Pancreas (tissue), 10 donors: ENCODE results near the gene RNASE7. TPM values are rescaled to one million over a fixed set of nuclear protein-coding genes. Genes with fewer than 3 reads are reported as not detected.

Experiments used
- ATAC-seq, 4 donors: fragments of 200-7000 bp; cut with Tn5 transposase; one replicate each; pipeline versions ENCODE4 v1.8.0 to v1.9.1; 2020; ENCODE audit warnings: mild to moderate bottlenecking in 4 of 4, moderate library complexity in 4 of 4
- DNase-seq, 6 donors: peaks; one replicate each; pipeline ENCODE4 v3.0.0-alpha.2; 2020
- FAIRE-seq: peaks from 2 replicates; lab custom pipeline; 2012; peaks lifted over from hg19 to GRCh38; lab: Jason Lieb, UNC
- H3K27ac ChIP-seq, 4 donors: fragments of 200-600 bp; sonication (generic); 1 replicate in 3 of 4; 2 replicates in 1 of 4; pipeline versions ENCODE4 v1.5.0 to v1.8.0; 2020
- H3K27me3 ChIP-seq, 4 donors: fragments of 200-600 bp; one replicate each; pipeline ENCODE4 v1.8.0; 2021
- H3K36me3 ChIP-seq, 3 donors: fragments of 200-600 bp; sonication (generic) in 1 of 3; one replicate each; pipeline versions ENCODE4 v1.5.0 to v1.8.0; 2020 to 2021
- H3K4me1 ChIP-seq, 3 donors: fragments of 200-600 bp; one replicate each; pipeline ENCODE4 v1.8.0; 2021
- H3K4me3 ChIP-seq, 4 donors: fragments of 200-600 bp; sonication (generic) in 2 of 4; one replicate each; pipeline versions ENCODE4 v1.5.0 to v1.8.0; 2020 to 2021
- H3K9me3 ChIP-seq, 4 donors: fragments of 200-600 bp; one replicate each; pipeline ENCODE4 v1.8.0; 2021
- CTCF ChIP-seq, 4 donors: fragments of 200-600 bp; sonication (generic) in 3 of 4; IDR thresholded peaks; one replicate each; pipeline versions ENCODE4 v1.5.0 to v1.8.0; 2021; ENCODE audit warnings: antibody characterized with exemption in 4 of 4
- WGBS, 2 donors: extraction: QIAGEN DNeasy Blood & Tissue Kit; methylation state at CpG; one replicate each; pipeline ENCODE4 v1.1.7; 2013; 5-methylcytosine and 5-hydroxymethylcytosine counted together
- intact Hi-C, 3 donors: fragments of 100-400 bp; cut with DNase I; formaldehyde crosslinking; loops; one replicate each; pipeline versions ENCODE4 v1.11.1 to v1.14.2; 2022
- polyA plus RNA-seq, 2 donors: library from polyadenylated mRNA; stranded (reverse); fragments of 200-250 nt; gene quantifications; one replicate each; pipeline ENCODE4 v1.2.3, GENCODE V29; 2013
- total RNA-seq, 6 donors: library from RNA; stranded (reverse); fragmentation: NEBNext Ultra II Directional in 4 of 6; extraction: Animal tissue kit (Norgen Biotek cat#: 25700) in 4 of 6; gene quantifications; one replicate each; pipeline versions ENCODE4 v1.2.1 to v1.2.4, GENCODE V29; 2021 to 2023
- donor health status: healthy with polysubstance abuse.
- donor health status: DM: no; HTN: no; CAD: no; lungs with moderate emphysema.
- donor health status: DM: no; HTN: no; CAD: no.
- donor health status: control.
- donor health status: control.
- donor health status: Bipolar disorder and iron deficiency.
- donor health status: DM: yes; HTN: yes; CAD: no.
- donor health status: DM: no; HTN: no; CAD: no.
- donor health status: DM: no; HTN: no; CAD: no.
- donor health status: DM: yes; HTN: yes; CAD: no.

RNASE7 gene
- total and polyA plus RNA-seq, 8 donors = 0.11 to 0.78 (median 0.23) TPM; not detected in 3

GRCh38 chr14:21078287-21078686 is 36.1 kb downstream of the RNASE7 start:
- H3K36me3 ChIP-seq = peaks cover 0 to 66% (median 13%) of the 10 kb centered on the region in 3 donors
- H3K27ac ChIP-seq = no peak overlapping the region
- intact Hi-C loops = no loop called here
- no peak for DNase-seq
- H3K27me3 ChIP-seq = no peaks in the 10 kb centered on the region
- no peaks in the 10 kb centered on the region for H3K9me3 ChIP-seq
- no peaks in the 10 kb centered on the region for H3K4me1 ChIP-seq
- no peak for TF ChIP-seq CTCF (IDR thresholded peaks at IDR 0.05)
- WGBS, 2 donors = 91 to 95% methylated on average over 5 of the region's 5 CpGs
- H3K4me3 ChIP-seq = no peak overlapping the region
- no peak for FAIRE-seq
- ATAC-seq = no peak

DNA sequence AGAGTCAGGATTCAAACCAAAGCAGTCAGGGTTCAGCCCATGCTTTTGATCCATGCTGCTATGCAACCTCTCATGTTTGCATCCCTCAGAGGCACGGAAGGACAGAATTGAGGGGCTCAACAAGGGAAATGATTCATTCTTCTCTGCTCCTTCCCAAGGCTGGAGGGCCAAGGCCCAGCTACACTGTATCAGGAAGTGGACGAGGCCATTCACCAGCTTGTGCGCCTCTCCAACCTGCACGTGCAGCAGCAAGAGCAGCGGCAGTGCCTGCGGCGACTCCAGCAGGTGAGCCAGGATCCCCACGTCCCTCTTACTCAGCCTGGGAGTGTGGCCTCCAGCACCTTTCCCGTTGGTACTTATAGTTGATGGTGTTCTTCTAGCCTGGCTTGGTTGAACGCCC is 36.6 kb downstream of the RNASE7 start:
- H3K4me1 ChIP-seq = no peaks in the 10 kb centered on the region
- no peak for ATAC-seq
- TF ChIP-seq CTCF (IDR thresholded peaks at IDR 0.05) = no peak
- intact Hi-C loops = no loop called here
- 85 to 86% methylated on average over 10 of the region's 10 CpGs for WGBS, 2 donors
- H3K36me3 ChIP-seq = peaks cover 0 to 66% (median 11%) of the 10 kb centered on the region in 3 donors
- DNase-seq = no peak
- H3K9me3 ChIP-seq = no peaks in the 10 kb centered on the region
- H3K27ac ChIP-seq = no peak overlapping the region
- H3K4me3 ChIP-seq = no peak overlapping the region
- no peak for FAIRE-seq
- H3K27me3 ChIP-seq = no peaks in the 10 kb centered on the region

GRCh38 chr14:21081521-21082142 is 39.5 kb downstream of the RNASE7 start:
- WGBS, 2 donors = 88 to 90% methylated on average over 29 to 30 of the region's 30 CpGs
- Histone ChIP-seq H3K4me1 (no peaks in the 10 kb centered on the region), H3K36me3 (peaks cover 0 to 70% (median 0%) of the 10 kb centered on the region in 3 donors), H3K4me3 (no peak overlapping the region), H3K27ac (no peak overlapping the region), H3K9me3 (no peaks in the 10 kb centered on the region), H3K27me3 (no peaks in the 10 kb centered on the region)
- DNase-seq = peak in 1 of 6 donors; percentile 71
- no peak for TF ChIP-seq CTCF (IDR thresholded peaks at IDR 0.05)
- no peak for ATAC-seq
- intact Hi-C loops = no loop called here
- no peak for FAIRE-seq

- 83 to 89% methylated on average over 11 of the region's 11 CpGs for WGBS, 2 donors
- intact Hi-C loops = no loop called here
- DNase-seq = peak in 1 of 6 donors; percentile 59
- no peak for FAIRE-seq
- Histone ChIP-seq H3K4me3 (no peak overlapping the region), H3K27ac (no peak overlapping the region), H3K36me3 (peaks cover 0 to 53% (median 0%) of the 10 kb centered on the region in 3 donors), H3K27me3 (no peaks in the 10 kb centered on the region), H3K9me3 (no peaks in the 10 kb centered on the region), H3K4me1 (no peaks in the 10 kb centered on the region)
- no peak for ATAC-seq
- TF ChIP-seq CTCF (IDR thresholded peaks at IDR 0.05) = no peak
Observed at GRCh38 chr14:21083565-21084325, 41.6 kb downstream of the RNASE7 start.

DNA sequence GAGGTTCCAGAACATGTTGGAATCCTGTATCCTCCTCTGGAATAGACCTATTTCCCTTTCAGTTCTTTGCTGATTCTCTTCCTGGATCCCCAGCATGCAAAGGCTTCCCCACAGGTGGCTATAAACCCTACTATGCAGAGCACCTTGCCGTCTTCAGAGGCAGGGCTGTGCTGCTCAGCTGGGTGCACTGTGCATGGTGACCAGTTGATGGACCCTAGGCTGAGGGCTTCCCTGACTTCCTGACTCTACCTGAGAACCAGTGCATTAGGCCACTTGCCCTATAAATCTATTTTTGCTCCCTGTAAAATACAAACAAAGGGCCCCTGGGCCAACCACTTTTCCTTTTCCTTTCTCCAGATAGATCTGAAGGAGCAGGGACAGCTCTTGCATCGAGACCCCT is 42.2 kb downstream of the RNASE7 start:
- TF ChIP-seq CTCF (IDR thresholded peaks at IDR 0.05) = no peak
- Histone ChIP-seq H3K4me1 (no peaks in the 10 kb centered on the region), H3K27me3 (no peaks in the 10 kb centered on the region), H3K4me3 (no peak overlapping the region), H3K9me3 (no peaks in the 10 kb centered on the region), H3K27ac (no peak overlapping the region), H3K36me3 (peaks cover 0 to 46% (median 0%) of the 10 kb centered on the region in 3 donors)
- 82 to 84% methylated on average over 2 of the region's 2 CpGs for WGBS, 2 donors
- intact Hi-C loops = no loop called here
- DNase-seq (no peak), ATAC-seq (no peak), FAIRE-seq (no peak)
